GM18861 (cell line): ENCODE measurements around the gene NEK1.
"Not testable (repeated sequence)": the region's sequence is repeated elsewhere in the genome, so short reads cannot be mapped to it uniquely, and the experiment has no call there.

Experiments used
- ATAC-seq: cut with Tn5 transposase; IDR thresholded peaks from one replicate; pipeline ENCODE4 v1.9.1; 2021; ENCODE audit not compliant: unreplicated experiment

The NEK1 gene

DNA sequence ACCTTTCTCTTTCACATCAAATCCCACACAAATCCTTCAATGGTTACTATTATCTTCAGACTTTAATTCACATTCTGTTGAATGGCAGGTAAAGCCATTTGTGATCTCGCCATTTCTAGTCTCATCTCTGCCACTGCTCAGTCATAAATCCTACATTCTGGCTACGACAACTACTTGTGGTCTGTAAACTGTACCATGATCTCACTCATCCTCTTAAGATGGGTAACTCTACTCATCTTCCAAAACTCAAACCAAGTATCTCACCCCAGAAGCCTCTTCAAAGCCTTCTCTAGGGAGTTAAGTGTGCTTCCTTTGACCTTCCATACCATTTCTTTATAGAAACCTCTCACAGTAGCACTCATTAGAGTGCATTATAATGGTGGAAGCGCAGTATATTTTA is 101.8 kb downstream of the NEK1 start:
- no peak for ATAC-seq

GRCh38 chr4:169506903-169507302 is 105.5 kb downstream of the NEK1 start:
- no peak for ATAC-seq

DNA sequence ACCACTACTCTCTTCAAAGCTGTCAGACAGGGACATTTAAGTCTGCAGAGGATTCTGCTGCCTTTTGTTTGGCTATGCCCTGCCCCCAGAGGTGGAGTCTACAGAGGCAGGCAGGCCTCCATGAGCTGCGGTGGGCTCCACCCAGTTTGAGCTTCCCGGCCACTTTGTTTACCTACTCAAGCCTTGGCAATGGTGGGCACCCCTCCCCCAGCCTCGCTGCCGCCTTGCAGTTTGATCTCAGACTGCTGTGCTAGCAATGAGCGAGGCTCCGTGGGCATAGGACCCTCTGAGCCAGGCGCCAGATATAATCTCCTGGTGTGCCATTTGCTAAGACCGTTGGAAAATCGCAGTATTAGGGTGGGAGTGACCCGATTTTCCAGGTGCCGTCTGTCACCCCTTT is 112.5 kb downstream of the NEK1 start:
- not testable (repeated sequence) for ATAC-seq

DNA sequence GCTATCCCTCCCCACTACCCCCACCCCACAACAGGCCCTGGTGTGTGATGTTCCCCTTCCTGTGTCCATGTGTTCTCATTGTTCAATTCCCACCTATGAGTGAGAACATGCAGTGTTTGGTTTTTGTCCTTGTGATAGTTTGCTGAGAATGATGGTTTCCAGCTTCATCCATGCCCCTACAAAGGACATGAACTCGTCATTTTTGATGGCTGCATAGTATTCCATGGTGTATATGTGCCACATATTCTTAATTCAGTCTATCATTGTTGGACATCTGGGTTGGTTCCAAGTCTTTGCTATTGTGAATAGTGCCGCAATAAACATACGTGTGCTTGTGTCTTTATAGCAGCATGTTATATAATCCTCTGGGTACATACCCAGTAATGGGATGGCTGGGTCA is 118.1 kb downstream of the NEK1 start:
- not testable (repeated sequence) for ATAC-seq

GRCh38 chr4:169493164-169493524 is 119.2 kb downstream of the NEK1 start:
- no peak for ATAC-seq

GRCh38 chr4:169492436-169493163 is 119.8 kb downstream of the NEK1 start:
- ATAC-seq = no peak

- no peak for ATAC-seq
Measured at GRCh38 chr4:169491211-169491610, 121.2 kb downstream of the NEK1 start.

- no peak for ATAC-seq
Measured at GRCh38 chr4:169489306-169489705, 123.1 kb downstream of the NEK1 start.

- peak; percentile 76 for ATAC-seq
Measured at GRCh38 chr4:169485791-169486742, 126.3 kb downstream of the NEK1 start.

- no peak for ATAC-seq
Measured at GRCh38 chr4:169485086-169485485, 127.3 kb downstream of the NEK1 start.

DNA sequence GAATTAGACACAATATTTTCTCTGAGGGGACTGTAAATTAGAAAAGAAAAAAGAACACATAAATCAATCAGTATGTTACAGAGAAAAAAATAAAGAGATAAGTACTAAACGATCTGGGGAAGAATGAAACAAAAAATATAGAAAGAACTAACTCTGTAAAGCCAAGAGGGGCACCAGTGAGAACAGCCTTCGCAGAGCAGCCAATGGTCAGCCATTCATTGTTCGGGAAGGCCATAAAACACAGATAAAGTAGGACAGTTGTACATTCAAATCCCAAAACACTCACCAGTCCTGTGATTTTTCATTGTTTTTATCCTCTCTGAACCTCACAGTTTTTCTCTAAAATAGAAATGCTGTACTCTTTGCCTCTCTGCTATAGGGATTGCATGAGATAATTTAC is 127.9 kb downstream of the NEK1 start:
- no peak for ATAC-seq

GRCh38 chr4:169464080-169464479 is 148.3 kb downstream of the NEK1 start:
- no peak for ATAC-seq

- no peak for ATAC-seq
Measured at GRCh38 chr4:169460081-169460480, 152.3 kb downstream of the NEK1 start.

GRCh38 chr4:169458575-169458974 is 153.8 kb downstream of the NEK1 start:
- ATAC-seq = no peak

DNA sequence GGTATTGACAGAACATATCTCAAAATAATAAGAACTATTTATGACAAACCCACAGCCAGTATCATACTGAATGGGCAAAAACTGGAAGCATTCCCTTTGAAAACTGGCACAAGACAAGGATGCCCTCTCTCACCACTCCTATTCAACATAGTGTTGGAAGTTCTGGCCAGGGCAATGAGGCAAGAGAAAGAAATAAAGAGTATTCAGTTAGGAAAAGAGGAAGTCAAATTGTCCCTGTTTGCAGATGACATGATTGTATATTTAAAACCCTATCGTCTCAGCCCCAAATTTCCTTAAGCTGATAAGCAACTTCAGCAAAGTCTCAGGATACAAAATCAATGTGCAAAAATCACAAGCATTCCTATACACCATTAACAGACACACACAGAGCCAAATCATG is 159.7 kb downstream of the NEK1 start:
- ATAC-seq = not testable (repeated sequence)

- not testable (repeated sequence) for ATAC-seq
Measured at GRCh38 chr4:169448935-169449334, 163.4 kb downstream of the NEK1 start.

GRCh38 chr4:169446824-169447223 is 165.6 kb downstream of the NEK1 start:
- no peak for ATAC-seq

DNA sequence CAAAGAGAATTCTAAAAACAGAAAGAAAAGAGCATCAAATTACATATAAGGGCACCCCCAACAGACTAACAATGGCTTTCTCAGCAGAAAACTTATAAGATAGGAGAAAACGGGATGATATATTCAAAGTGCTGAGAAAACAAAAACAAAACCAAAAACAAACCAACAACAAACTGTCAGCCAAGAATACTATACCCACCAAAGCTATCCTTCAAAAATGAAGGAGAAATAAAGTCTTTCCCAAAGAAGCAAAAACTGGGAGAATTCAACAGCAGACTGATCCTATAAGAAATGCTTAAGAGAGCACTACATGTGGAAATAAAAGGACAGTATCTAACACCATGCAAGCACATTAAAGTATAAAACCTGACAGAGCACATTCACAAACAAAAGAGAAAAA is 168.6 kb downstream of the NEK1 start:
- ATAC-seq = no peak

- ATAC-seq = no peak
Measured at GRCh38 chr4:169440446-169440845, 171.9 kb downstream of the NEK1 start.

- no peak for ATAC-seq
Measured at GRCh38 chr4:169439244-169439643, 173.1 kb downstream of the NEK1 start.

GRCh38 chr4:169438057-169438480 is 174.3 kb downstream of the NEK1 start:
- ATAC-seq = peak; percentile 51
